Activated CD4-positive, alpha-beta T cell treated with anti-CD3 and anti-CD28 coated beads for 36 hours (primary cell): ENCODE measurements around the gene NCKAP5. TPM values are rescaled to one million over a fixed set of nuclear protein-coding genes. Genes with fewer than 3 reads are reported as not detected.

Experiments
- ATAC-seq: fragments of 200-7000 bp; cut with Tn5 transposase; one replicate; pipeline ENCODE4 v1.10.0; 2021; ENCODE audit warnings: mild to moderate bottlenecking, moderate library complexity
- CTCF ChIA-PET: fragments of 350-600 bp; sonication (Branson Sonifier 250); formaldehyde crosslinking; loops from one replicate; lab custom pipeline; 2021; ENCODE audit warnings: antibody characterized with exemption; lab: Charles Lee
- POLR2A ChIA-PET: fragments of 350-600 bp; sonication (Branson Sonifier 250); formaldehyde crosslinking; loops from one replicate; lab custom pipeline; 2021; ENCODE audit warnings: antibody characterized with exemption, inconsistent platforms; lab: Charles Lee
- DNase-seq: peaks from one replicate; pipeline ENCODE4 v3.0.0-alpha.2; 2020
- H3K27ac Mint-ChIP-seq: one replicate; pipeline ENCODE4 v1.8.0; 2021; ENCODE audit warnings: mixed read lengths
- H3K27me3 Mint-ChIP-seq: one replicate; pipeline ENCODE4 v1.8.0; 2021; ENCODE audit warnings: mixed read lengths
- H3K36me3 Mint-ChIP-seq: one replicate; pipeline ENCODE4 v1.8.0; 2021; ENCODE audit warnings: low read depth, mixed read lengths
- H3K4me1 Mint-ChIP-seq: one replicate; pipeline ENCODE4 v1.8.0; 2021; ENCODE audit warnings: mixed read lengths
- H3K4me3 Mint-ChIP-seq: one replicate; pipeline ENCODE4 v1.8.0; 2021; ENCODE audit warnings: mild to moderate bottlenecking, moderate library complexity, mixed read lengths
- H3K9me3 Mint-ChIP-seq: one replicate; pipeline ENCODE4 v1.8.0; 2021; ENCODE audit warnings: low read depth, mixed read lengths
- intact Hi-C, 2 experiments: fragments of 100-400 bp; cut with DNase I in 1 of 2; cut with micrococcal nuclease in 1 of 2; formaldehyde crosslinking; loops; one replicate each; pipeline versions ENCODE4 v1.14.2 to v1.15.1; 2022 to 2024; cut with DNase I, micrococcal nuclease
- total RNA-seq, 2 experiments: library from RNA; stranded (reverse); gene quantifications; one replicate each; pipeline ENCODE4 v1.2.3, GENCODE V29; 2021

The NCKAP5 gene
- total RNA-seq, 2 experiments from 2014 or later = not detected

DNA sequence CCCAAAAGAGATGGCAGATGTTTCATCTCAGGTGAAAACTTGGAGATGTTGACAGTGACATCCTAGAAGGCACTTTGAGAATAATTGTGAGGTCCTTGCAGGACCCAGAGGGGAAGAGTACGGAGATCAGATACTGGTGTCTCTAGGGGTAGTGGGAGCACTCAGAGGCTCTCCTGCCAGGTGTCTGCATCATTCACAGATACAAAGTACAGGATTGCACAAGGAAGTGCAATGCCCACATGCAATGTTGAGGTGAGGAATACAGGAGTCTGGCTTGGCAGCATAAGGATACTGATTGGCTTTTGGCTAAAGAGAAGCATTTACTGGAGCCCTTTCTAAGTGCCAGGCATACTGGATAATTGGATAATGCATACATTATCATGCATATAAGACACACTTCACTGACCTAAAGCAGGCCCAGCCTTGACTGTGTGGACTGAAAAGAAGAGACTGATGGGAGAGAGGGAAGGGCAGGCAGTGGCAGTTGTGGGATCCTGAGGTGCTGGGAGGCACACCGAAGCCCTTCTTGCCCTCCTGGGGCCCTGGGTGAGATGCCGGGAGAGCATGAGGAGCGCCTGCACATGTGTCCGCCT lies 31.0 kb upstream of the NCKAP5 start:
- H3K27me3 Mint-ChIP-seq = peaks cover 2% of the 10 kb centered on the region
- no peaks in the 10 kb centered on the region for H3K4me1 Mint-ChIP-seq
- intact Hi-C loops = no loop called here
- no peaks in the 10 kb centered on the region for H3K9me3 Mint-ChIP-seq
- H3K36me3 Mint-ChIP-seq = no peaks in the 10 kb centered on the region
- POLR2A ChIA-PET = no interaction called here
- ATAC-seq (no peak), DNase-seq (no peak)
- no peak overlapping the region for H3K27ac Mint-ChIP-seq
- CTCF ChIA-PET = interaction anchor here (0.6 kb wide), 1 partner anchor 226 kb away, joined by 3 read pairs; no protein-coding TSS in a partner anchor
- no peak overlapping the region for H3K4me3 Mint-ChIP-seq

DNA sequence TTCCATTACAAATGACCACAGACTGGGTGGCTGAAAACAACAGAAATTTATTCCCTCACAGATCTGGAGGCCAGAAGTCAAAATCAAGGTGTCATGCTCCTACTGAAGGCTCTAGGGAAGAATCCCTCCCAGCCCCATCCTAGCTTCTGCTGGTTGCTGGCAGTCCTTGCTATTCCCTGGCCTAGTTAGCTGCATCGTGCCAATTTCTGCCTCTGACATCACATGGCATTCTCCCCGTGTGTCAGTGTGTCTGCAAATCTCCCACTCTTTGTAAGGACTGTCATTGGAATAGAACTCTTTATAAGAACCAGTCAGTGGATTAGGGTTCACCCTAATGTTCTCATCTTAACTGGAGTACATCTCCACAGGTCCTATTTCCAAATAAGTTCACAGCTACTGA lies 30.5 kb upstream of the NCKAP5 start:
- no peaks in the 10 kb centered on the region for H3K4me1 Mint-ChIP-seq
- CTCF ChIA-PET = no interaction called here
- ATAC-seq = no peak

DNA sequence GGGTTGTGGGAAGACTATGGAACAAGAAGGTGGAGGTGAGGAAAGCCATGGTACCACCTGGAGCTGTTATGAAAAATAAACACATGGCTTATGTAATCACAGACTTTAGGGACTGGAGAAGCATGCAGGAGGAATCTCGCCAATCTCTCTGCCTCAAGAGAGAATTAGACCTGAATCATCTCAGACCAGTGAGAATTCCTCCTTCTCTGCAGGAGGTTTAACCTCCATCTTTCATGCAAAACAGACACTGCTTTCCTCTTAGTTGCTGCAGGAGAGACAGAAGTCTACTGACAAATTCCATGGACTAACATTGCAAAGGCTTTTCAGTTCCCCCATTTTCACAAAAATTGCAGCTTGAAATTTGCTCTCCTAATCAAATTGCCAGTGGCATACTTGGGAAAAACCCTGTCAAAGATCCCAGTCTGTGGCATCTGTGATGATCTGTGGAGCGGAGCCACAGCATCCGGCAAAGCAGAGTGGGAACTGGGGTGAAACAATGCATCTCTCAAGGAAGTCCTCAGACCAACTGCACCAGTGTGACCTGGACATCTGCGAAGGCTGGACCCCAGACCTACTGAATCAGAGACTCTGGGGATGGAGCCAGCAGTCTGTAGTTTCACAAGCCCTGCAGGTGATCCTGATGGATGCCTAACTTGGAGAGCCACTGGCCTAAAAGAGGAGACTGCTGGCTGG lies 28.6 kb upstream of the NCKAP5 start:
- Mint-ChIP-seq H3K4me3 (no peak overlapping the region), H3K36me3 (no peaks in the 10 kb centered on the region), H3K27ac (no peak overlapping the region), H3K27me3 (peaks cover 2% of the 10 kb centered on the region), H3K9me3 (no peaks in the 10 kb centered on the region), H3K4me1 (no peaks in the 10 kb centered on the region)
- ChIA-PET CTCF (no interaction called here), POLR2A (no interaction called here)
- DNase-seq (no peak), ATAC-seq (no peak)
- intact Hi-C loops = no loop called here

More for the DNA sequence above, 30.5 kb upstream of the NCKAP5 start:
- intact Hi-C loops = no loop called here
- no peak for DNase-seq
- Mint-ChIP-seq H3K36me3 (no peaks in the 10 kb centered on the region), H3K4me3 (no peak overlapping the region), H3K9me3 (no peaks in the 10 kb centered on the region), H3K27ac (no peak overlapping the region), H3K27me3 (peaks cover 2% of the 10 kb centered on the region)
- POLR2A ChIA-PET = no interaction called here

DNA sequence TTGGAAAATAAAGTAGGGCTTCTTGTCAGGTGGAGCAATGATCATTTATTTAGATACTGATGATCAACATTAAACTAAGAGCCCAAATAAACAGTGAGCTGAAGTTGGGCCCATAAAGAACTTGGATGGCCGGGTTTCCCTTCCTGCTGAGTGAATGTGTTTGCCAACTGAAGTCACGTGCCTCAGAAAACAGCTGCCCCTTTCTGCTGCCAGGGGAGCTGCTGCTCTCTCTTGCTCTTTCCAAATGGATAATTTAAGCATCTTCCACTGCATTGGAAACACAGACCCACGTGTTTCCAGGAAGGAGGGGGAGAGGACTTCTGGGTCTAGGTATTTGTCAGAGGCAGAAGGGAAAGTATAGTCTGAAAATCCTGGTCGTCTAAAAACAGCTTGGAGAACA lies 22.9 kb upstream of the NCKAP5 start:
- Mint-ChIP-seq H3K4me1 (no peaks in the 10 kb centered on the region), H3K4me3 (no peak overlapping the region), H3K9me3 (no peaks in the 10 kb centered on the region), H3K27me3 (peaks cover 6% of the 10 kb centered on the region), H3K27ac (no peak overlapping the region), H3K36me3 (no peaks in the 10 kb centered on the region)
- CTCF ChIA-PET = no interaction called here
- ATAC-seq (no peak), DNase-seq (no peak)
- POLR2A ChIA-PET = no interaction called here
- intact Hi-C loops = no loop called here

DNA sequence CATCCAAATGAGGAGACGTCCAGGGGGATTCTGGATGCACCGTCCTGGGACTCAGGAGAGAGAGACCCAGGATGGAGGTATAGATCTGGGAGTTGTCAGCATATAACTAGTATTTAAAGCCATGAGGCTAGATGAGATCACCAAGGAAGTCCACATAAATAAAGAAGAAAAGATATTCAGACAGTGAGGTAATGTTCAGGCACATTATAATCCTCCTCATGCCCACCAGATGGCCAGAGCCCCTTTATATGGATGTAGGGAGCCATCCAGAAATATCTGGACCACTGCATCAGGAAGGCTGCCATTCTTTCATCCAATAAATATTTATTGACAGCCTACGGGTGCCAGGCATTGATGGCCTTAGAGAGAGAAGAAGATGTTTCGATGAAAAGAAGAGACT lies 21.2 kb upstream of the NCKAP5 start:
- Mint-ChIP-seq H3K4me1 (no peaks in the 10 kb centered on the region), H3K36me3 (no peaks in the 10 kb centered on the region), H3K27ac (no peak overlapping the region), H3K4me3 (no peak overlapping the region), H3K27me3 (peaks cover 6% of the 10 kb centered on the region), H3K9me3 (no peaks in the 10 kb centered on the region)
- DNase-seq (no peak), ATAC-seq (no peak)
- POLR2A ChIA-PET = no interaction called here
- CTCF ChIA-PET = no interaction called here
- intact Hi-C loops = no loop called here

DNA sequence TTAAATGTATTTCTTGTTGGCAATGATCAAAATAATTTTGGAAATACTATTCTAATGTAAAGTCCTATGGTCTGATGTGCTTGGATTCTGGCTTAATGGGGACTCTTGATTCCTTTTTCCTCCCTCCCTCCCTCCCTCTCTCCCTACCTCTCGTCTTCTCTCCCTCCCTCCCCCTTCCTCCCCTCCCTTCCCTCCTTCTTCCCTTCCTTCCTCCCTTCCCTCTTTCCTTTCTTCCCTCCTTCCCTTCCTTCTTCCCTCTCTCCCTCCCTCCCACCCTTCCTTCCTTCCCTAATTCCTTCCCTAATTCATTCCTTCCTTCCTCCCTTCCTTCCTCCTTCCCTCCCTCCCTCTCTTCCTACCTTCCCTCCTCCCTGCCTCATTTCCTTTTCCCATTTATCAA lies 19.9 kb upstream of the NCKAP5 start:
- Mint-ChIP-seq H3K27ac (no peak overlapping the region), H3K9me3 (no peaks in the 10 kb centered on the region), H3K27me3 (peaks cover 7% of the 10 kb centered on the region), H3K36me3 (no peaks in the 10 kb centered on the region), H3K4me1 (no peaks in the 10 kb centered on the region), H3K4me3 (no peak overlapping the region)
- CTCF ChIA-PET = no interaction called here
- POLR2A ChIA-PET = no interaction called here
- DNase-seq (no peak), ATAC-seq (no peak)
- intact Hi-C loops = no loop called here

DNA sequence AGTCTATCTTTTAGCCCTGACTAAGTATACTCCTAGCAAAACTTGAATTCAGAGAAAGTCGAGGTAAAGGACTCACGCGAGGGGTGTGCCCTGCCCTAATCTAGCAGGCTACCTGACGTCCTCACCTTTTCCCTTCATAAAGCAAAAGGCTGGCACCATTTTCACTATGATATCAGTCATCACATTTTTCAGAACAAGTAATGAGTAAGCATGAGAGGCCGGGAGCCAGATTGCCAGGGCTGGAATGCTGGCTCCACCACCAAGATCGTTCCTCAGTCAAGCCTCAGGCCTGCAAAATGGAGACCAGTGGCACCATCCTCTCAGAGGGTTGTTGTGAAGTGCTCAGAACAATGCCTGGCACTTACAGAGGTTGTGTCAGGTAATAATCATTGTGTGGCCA lies 18.7 kb upstream of the NCKAP5 start:
- intact Hi-C loops = no loop called here
- no peak overlapping the region for H3K4me3 Mint-ChIP-seq
- ATAC-seq (no peak), DNase-seq (no peak)
- no peak overlapping the region for H3K27ac Mint-ChIP-seq
- H3K4me1 Mint-ChIP-seq = no peaks in the 10 kb centered on the region
- POLR2A ChIA-PET = no interaction called here
- H3K36me3 Mint-ChIP-seq = no peaks in the 10 kb centered on the region
- CTCF ChIA-PET = no interaction called here
- H3K9me3 Mint-ChIP-seq = no peaks in the 10 kb centered on the region
- peaks cover 7% of the 10 kb centered on the region for H3K27me3 Mint-ChIP-seq

DNA sequence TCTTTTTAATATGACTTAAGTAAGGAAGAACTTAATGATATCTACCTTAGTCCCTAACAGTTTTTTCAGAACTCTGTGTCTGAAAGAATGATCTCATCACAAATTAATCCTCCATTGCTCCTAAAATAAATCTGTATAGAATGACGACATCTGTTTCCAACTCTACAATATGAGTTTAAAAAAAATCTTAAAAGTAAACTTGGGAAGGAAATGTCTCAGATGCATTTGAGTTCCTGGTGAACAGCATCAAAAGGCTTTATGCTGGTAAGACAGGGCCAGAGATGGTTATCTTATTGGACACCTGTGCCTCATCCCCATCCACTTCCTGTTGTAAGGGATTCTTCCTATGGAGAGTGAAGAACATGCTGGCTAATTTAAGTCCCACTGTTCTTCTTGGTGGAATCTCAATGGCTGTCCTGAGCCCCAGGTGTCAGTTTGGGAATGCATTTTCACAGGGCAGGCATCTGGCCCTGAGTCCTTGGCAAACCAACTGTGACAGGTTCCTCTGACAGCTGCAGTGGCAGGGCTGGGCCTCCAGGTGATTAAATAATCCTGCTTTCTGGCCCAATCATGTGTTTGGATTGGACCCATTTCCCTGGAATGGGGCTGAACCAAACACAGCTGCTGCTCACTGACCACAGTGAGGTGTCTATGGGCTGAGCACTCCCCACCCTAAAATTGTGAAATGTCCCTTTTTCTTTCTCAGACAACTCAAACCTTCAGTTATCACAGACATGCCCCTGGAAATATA lies 12.9 kb upstream of the NCKAP5 start:
- no peaks in the 10 kb centered on the region for H3K36me3 Mint-ChIP-seq
- peaks cover 3% of the 10 kb centered on the region for H3K27me3 Mint-ChIP-seq
- H3K9me3 Mint-ChIP-seq = no peaks in the 10 kb centered on the region
- ChIA-PET POLR2A (no interaction called here), CTCF (interaction anchor here (1.0 kb wide), 1 partner anchor 271 kb away, joined by 3 read pairs; no protein-coding TSS in a partner anchor)
- DNase-seq (no peak), ATAC-seq (no peak)
- no peak overlapping the region for H3K27ac Mint-ChIP-seq
- intact Hi-C loops = no loop called here
- H3K4me3 Mint-ChIP-seq = no peak overlapping the region
- H3K4me1 Mint-ChIP-seq = no peaks in the 10 kb centered on the region

DNA sequence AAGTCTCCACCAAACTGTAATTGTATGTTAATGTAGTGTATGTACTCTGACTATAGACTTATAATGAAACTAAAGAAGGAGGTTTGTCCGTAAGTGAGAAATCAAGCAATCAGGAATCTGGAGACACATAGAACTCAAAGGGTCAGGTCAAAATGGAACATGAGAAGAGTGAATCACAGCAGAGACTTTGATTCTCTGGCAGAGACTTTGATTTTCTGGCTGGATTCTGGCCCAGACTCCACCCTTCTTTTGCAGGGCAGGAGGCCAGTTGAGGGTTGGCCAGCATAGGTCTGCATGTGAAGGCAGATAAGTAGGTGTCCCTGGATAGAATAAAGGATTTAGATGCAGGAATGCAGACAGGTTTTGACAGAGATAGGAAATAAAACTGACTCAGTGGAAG lies 11.0 kb upstream of the NCKAP5 start:
- no peaks in the 10 kb centered on the region for H3K4me1 Mint-ChIP-seq
- no peak overlapping the region for H3K4me3 Mint-ChIP-seq
- ChIA-PET POLR2A (no interaction called here), CTCF (no interaction called here)
- intact Hi-C loops = no loop called here
- peaks cover 3% of the 10 kb centered on the region for H3K27me3 Mint-ChIP-seq
- ATAC-seq (no peak), DNase-seq (no peak)
- H3K27ac Mint-ChIP-seq = no peak overlapping the region
- H3K9me3 Mint-ChIP-seq = no peaks in the 10 kb centered on the region
- no peaks in the 10 kb centered on the region for H3K36me3 Mint-ChIP-seq

DNA sequence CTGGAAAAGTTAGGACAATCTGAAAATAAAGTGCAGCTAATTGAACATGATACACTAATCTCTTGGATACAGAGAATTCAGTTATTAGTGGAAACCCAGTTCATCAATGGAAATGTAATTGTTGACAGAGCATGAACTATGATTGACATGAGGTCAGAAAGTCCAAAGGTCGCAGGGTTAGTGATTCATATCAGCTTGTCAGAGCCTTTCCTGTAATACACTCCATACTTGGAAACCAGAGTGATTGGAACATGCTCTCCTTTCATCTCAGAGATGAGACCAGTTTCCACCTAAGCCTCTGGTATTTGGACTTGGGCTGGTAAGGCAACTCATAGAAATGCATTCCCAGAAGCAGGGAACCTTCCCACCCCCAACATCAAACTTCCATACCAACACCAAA lies 8.5 kb upstream of the NCKAP5 start:
- H3K9me3 Mint-ChIP-seq = no peaks in the 10 kb centered on the region
- no peak for ATAC-seq

DNA sequence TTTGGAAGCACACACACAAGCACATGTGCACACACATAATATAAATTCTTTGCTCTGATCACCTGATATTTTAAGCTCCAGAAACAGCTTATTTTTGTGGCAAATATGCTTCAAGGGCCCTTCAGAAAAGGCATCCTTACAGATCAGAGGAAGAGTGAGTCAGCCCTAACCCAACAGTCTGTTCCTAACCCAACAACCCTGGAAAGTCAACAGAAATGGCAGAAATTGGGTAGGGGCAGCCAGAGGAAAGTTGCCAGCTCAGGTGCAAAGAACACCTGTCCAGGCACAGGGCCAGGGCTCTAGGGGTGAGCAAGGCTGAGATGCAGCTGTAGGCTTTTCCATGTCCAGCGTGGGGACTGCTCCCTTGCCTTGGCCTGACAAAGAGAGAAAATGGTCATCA lies 6.4 kb upstream of the NCKAP5 start:
- ATAC-seq (no peak), DNase-seq (no peak)
- ChIA-PET POLR2A (no interaction called here), CTCF (no interaction called here)
- H3K36me3 Mint-ChIP-seq = no peaks in the 10 kb centered on the region
- H3K4me3 Mint-ChIP-seq = no peak overlapping the region
- no peaks in the 10 kb centered on the region for H3K4me1 Mint-ChIP-seq
- no peak overlapping the region for H3K27ac Mint-ChIP-seq
- H3K9me3 Mint-ChIP-seq = no peaks in the 10 kb centered on the region
- no peaks in the 10 kb centered on the region for H3K27me3 Mint-ChIP-seq
- intact Hi-C loops = no loop called here

More for the DNA sequence above, 8.5 kb upstream of the NCKAP5 start:
- H3K4me3 Mint-ChIP-seq = no peak overlapping the region
- intact Hi-C loops = no loop called here
- no peaks in the 10 kb centered on the region for H3K4me1 Mint-ChIP-seq
- no peak overlapping the region for H3K27ac Mint-ChIP-seq
- H3K36me3 Mint-ChIP-seq = no peaks in the 10 kb centered on the region
- DNase-seq = no peak
- POLR2A ChIA-PET = no interaction called here
- no peaks in the 10 kb centered on the region for H3K27me3 Mint-ChIP-seq
- CTCF ChIA-PET = no interaction called here

DNA sequence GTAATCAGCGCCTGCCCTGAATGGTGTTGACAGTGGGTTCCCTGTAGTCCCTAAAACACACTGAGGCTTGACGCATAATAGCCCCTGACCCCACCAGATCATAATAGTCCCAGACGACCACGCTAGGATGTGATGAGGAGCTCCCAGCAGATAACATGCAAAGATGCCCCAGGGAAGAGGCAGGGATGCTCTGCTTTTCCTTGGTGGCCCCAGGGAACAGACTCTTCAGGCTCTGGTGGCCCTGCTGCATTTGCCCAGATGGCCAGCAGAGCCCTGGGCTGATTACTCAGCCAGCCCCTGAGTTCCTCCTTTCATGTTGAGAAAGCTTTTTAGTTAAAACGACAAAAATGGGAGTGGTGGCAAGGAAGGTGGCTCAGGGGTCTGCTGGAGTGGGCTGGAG lies 5.9 kb upstream of the NCKAP5 start:
- CTCF ChIA-PET = interaction anchor here (0.6 kb wide), 1 partner anchor 444 kb away, joined by 3 read pairs; no protein-coding TSS in a partner anchor
- no peak for ATAC-seq
- no peak overlapping the region for H3K27ac Mint-ChIP-seq
- DNase-seq = no peak
- POLR2A ChIA-PET = no interaction called here
- H3K9me3 Mint-ChIP-seq = no peaks in the 10 kb centered on the region
- H3K4me3 Mint-ChIP-seq = no peak overlapping the region
- peaks cover 2% of the 10 kb centered on the region for H3K27me3 Mint-ChIP-seq
- intact Hi-C loops = no loop called here
- H3K36me3 Mint-ChIP-seq = no peaks in the 10 kb centered on the region
- no peaks in the 10 kb centered on the region for H3K4me1 Mint-ChIP-seq
